GM10266 (cell line): ENCODE measurements around the gene DIRAS1.

Experiments used
- DNase-seq: peaks from one replicate; pipeline ENCODE4 v3.0.0; 2012; ENCODE audit errors: extremely low spot score
- TF ChIP-seq, protein P1 (sequence below): IDR thresholded peaks from 2 replicates; pipeline ENCODE4 v1.5.1; 2012; ENCODE audit warnings: mild to moderate bottlenecking, low read depth; ENCODE audit not compliant: control insufficient read depth, insufficient read depth; ENCODE audit errors: missing control alignments

DIRAS1 gene

DNA sequence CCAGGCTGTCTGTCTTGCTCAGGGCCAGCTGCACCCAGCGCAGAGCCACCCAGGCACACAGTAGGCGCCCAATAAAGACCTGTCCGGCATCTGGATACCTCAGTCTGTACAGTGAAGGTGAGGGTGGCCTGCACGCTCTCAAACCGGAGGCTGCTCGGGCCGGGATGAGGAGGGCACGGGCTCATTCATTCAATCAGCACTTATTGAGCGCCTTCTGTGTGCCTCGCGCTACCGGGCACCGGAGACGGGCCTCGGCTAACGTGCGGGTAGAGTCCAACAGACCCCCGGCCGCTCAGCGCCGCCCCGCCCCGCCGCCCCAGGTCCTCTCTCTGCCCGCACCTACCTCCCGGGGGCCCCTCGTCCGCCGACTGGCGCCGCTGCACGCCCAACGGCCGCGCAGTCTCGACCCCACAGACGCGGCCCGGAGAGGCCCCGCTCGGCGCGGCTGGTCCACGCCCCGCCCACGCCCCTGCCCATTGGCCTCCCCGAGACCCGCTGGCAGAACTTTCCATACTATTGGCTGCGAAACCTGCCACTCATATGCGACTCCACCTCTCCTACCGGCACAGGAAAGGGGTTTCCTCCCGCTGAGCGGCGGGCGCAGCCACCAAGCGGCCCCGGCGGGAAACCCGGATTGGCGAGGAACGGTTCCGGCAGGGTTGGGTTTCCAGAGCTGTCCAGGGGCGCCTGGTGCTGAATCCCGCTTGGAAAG, 18.6 kb upstream of the DIRAS1 start, which contains the start of gene SLC39A3:
TSS of gene SLC39A3 (minus strand) at position 416 of the 712 bp plus-strand sequence. CDS start 2,760 bp downstream, outside the sequence.
- peak; percentile 100 for DNase-seq
- TF ChIP-seq, protein P1, sequence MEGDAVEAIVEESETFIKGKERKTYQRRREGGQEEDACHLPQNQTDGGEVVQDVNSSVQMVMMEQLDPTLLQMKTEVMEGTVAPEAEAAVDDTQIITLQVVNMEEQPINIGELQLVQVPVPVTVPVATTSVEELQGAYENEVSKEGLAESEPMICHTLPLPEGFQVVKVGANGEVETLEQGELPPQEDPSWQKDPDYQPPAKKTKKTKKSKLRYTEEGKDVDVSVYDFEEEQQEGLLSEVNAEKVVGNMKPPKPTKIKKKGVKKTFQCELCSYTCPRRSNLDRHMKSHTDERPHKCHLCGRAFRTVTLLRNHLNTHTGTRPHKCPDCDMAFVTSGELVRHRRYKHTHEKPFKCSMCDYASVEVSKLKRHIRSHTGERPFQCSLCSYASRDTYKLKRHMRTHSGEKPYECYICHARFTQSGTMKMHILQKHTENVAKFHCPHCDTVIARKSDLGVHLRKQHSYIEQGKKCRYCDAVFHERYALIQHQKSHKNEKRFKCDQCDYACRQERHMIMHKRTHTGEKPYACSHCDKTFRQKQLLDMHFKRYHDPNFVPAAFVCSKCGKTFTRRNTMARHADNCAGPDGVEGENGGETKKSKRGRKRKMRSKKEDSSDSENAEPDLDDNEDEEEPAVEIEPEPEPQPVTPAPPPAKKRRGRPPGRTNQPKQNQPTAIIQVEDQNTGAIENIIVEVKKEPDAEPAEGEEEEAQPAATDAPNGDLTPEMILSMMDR: no peak

DNA sequence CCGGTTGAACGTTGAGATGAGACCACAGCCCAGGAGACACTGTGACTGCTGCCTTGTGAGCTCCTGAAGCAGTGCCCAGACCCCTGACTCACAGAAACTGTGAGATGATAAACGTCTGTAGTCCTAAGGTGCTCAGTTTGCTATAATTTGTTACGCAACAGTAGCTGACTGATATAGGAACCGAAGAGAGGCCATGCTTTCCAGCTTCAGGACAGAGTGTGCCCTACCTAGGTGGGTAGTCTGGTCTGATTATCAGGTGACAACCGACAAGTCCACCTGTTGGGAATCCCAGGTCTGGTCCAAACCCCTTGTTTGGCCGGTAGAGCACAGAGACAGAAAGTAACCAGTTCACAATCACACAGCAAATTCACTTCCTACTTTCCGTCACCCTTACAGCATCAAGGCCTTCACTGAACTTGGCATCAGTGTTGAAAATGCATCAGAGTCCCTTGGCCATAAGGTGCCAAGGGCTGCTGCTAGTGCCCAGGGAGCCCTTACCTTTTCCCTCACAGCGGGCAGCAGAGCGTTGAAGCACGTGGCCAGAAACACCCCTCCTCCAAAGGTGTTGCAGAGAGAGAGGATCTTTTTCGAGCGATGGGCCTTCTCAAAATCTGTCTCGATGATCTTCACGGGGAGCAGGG, 15.5 kb upstream of the DIRAS1 start:
- TF ChIP-seq, protein P1: no peak
- DNase-seq: no peak

DNA sequence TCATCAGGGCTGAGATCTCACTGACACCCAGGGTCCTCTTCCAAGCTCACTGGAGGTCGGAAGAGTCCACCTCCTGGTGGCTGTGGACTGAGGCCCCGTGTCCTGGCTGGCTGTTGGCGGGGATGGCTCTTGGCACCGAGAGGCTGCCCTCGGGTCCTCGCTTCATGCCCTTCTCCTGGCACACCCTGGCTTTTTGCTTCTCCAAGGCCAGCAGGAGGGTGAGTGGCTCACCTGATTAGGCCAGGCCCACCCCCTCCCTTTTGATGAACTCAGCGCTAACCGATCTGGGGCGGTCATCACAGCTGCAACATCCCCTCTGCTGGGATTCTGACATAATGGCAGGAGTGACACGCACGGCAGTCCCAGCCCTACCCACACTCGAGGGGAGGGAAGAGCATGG, 14.2 kb upstream of the DIRAS1 start:
- TF ChIP-seq, protein P1: no peak
- no peak for DNase-seq

DNA sequence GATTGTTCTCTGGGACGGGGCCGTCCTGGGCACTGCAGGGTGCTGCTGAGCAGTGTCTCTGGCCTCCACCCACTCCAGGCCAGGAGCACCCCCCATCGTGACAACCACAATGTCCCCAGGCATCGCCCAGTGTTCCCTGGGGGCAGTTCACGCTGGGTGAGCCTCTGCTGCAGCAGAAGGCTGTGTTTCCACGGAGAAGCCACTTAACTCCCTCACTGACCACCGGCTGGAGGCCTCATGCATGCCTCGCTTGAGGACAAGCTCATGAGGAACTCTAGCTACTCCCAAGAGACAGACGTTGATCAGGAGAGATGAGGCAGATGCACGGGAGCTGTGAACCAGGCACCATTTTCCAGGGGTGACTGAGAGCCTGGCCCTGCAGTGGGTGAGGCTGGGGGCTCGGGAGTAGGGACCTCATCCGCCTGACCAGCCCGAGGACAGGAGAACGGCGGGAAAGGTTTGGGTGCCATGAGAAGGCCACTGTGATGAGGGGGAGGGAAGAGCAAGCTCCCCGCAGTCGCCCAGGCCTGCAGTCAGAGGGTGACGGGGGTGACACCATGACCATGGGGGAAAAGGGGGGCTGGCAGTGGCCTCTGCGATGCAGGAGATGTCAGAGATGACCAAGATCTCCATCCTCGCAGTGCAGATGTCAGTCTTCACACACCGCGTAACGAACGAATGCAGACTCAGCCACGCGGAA, 13.6 kb upstream of the DIRAS1 start:
- TF ChIP-seq, protein P1: no peak
- DNase-seq: no peak

DNA sequence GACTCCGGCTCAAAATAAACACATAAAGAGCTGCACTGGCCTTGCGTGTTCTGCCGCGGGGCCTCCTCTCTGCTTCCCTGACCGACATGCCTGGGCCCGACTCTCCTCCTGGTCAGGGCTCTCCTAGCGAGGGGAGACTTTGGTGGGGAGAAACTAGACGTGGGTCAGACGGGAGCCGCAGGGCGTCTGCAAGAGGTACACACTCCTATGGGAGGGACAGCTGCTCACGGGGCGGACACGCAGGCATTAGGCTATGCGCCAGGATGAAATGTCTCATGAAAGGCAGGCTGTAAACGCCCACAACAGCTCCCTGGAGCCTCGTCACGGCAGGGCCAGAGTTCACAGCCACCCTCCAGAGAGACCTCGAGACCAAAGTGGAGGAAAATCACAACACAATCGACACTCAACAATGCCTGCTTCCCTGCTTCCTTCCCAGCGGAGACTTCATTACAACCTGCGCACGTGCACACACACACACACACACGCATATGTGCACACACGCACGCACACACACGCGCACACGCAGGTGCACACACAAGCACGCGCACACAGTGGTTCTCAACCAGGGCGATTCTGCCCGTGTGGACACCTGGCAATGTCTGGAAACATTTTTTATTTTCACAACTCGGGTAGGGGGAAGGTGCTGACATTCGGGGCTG, 12.9 kb upstream of the DIRAS1 start:
- DNase-seq: no peak
- TF ChIP-seq, protein P1: no peak

DNA sequence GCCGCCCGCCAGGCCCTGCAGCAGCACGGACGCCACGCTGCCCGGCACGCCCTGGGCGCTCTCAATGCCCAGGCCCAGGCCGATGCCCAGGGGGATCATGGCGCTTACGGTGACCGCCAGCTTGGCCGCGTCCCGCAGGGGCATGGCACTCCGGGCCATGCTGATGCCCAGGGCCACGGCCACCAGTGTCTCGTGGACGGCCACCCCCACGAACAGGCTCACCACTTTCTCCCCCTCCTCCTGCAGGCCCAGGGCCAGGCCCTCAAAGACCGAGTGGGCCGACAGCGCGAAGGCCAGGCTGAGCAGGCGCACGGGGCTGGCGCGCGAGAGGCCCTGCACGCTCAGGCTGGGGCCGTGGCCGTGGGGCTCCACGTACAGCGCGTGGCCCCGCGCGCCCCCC, 11.7 kb upstream of the DIRAS1 start:
- TF ChIP-seq, protein P1: no peak
- no peak for DNase-seq
